Amniotic epithelial cell (primary cell): ENCODE data around the gene PAPSS2.

Experiments used
- DNase-seq: peaks from one replicate; pipeline ENCODE4 v3.0.0-alpha.2; 2010; ENCODE audit warnings: low read depth

PAPSS2 gene

GRCh38 chr10:87750001-87750671 lies 90.5 kb downstream of the PAPSS2 start:
- peak; percentile 96 for DNase-seq

DNA sequence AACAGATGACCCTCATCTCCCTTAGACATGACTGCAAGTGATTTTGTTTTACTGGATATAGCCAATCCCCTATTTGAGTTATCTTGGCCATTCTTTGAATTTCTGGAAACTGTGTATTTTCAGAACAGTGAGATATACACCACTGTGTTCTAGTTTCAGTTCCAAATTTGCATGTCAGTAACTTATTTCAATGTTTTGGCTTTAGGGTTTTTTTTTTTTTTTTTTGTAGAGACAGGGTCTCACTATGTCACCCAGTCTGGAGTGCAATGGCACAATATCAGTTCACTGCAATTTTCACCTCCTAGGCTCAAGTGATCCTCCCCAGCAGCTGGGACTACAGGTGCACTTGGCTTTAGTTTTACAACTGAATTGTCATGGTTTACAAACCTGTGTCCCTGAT lies 91.1 kb downstream of the PAPSS2 start:
- no peak for DNase-seq

- no peak for DNase-seq
Observed at GRCh38 chr10:87751274-87751673, 91.6 kb downstream of the PAPSS2 start.

DNA sequence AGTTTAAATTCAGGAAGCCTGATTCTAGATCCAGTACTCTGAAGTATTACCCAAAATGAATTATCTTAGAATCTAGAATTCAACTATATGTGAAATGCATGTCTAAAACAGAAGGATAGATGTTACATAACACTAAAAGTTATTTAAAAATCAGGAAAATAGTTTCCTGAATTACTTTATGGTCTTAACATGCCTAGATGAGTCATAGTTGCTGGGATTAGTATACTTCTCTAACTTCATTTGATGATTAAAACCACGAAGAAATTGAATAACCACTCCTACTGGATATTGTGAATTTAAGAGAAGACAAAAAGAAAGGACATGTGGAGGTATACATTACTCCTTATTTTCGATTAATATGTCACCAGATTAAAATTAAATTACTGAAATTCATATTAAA lies 92.9 kb downstream of the PAPSS2 start:
- DNase-seq = peak; percentile 75

DNA sequence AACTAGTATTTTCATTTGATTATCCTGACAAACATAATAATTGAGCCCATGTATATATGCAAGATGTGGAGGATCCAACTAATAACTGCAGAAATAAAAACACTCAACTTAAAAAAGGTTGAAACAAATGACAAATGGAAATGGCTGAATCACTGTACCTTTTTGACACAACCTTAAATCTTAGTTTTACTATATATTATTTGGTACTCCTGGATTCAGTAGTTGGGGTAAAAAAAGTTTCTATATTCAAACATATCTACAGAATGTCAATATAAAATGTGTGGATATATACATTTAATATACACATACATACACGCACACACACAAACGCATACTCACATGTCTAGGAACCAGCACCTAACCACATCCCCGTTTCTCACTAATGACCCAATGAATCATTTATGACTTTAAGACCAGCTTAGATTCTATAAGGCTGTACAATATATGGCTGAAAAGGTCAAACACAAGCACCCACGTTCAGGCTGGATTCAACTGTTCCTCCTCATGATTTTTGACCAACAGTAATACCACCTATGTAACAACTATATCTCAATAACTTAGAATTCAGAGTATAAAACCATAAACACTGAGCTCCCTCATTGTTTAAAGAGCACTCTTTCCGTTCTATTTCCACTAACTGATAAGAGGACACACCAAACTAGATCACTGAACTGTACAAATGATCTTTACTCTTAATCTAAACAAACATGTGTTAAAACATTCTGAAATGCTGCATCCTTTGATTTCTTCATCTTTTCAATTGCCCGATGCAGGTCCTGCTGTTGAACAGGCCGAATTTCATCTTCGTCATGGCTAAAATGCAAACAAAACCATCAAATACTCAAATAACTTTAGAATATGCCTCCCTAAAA lies 94.6 kb downstream of the PAPSS2 start:
- no peak for DNase-seq

DNA sequence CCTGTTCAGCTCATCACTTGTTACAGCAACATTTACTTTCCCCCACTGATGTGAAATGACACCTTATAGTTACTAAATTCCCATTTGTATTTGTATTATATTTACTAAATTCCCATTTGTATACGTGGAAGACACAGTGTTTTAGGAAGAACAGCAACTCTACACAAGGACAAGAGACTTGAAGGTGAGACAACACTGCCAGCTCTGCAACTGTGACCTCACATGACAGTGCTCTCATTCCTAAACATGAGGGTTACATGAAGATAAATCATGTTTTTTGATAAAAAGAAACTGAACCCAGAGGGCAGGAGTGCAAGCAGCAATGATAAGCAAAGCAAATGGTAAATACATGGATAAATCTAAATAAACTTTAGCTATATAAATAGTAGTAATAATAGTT lies 98.0 kb downstream of the PAPSS2 start:
- DNase-seq = no peak

DNA sequence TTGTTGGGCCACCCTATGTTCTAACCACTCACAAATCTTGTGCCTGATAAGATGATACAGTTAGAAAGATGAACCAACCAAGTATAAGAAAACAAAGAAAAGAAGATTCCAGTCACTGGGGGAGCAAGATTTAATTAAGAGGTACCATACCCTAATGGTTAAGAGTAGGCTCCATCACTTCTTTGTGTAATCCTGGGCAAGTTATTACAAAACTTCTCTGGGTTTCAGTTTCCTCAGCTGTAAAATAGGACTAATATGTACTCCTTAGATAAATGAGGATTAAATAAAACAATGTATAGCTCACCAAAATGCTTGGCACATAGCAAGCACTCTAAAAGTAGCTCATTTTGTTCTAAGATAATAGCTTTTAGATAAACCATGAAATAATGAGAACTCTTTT lies 99.9 kb downstream of the PAPSS2 start:
- DNase-seq = peak; percentile 40

DNA sequence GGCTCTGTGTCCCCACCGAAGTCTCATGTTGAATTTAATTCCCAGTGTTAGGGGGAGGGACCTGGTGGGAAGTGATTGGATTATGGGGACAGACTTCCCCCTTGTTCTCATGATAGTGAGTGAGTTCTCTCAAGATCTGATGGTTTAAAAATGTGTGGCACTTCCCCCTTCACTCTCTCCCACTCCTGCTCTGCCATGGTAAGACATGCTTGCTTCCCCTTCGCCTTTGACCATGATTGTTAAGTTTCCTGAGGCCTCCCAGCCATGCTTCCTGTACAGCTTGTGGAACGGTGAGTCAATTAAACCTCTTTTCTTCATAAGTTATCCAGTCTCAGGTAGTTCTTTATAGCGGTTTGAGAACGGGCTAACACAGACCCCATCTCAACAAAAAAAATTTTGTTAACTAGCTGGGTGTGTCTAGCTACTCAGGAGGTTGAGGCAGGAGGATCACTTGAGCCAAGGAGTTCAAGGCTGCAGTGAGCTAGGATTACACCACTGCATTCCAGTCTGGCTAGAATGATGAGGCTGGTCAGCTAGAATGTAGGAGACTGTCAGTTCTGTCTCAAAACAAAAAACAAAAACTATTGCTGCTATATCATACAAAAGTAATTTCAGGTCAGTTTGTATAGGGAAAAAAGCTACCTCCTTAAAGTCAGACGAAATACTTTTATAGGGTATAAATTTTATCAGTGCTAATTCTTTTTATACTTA lies 100.7 kb downstream of the PAPSS2 start:
- DNase-seq = peak; percentile 81

GRCh38 chr10:87761153-87761552 lies 101.5 kb downstream of the PAPSS2 start:
- DNase-seq = peak; percentile 97

DNA sequence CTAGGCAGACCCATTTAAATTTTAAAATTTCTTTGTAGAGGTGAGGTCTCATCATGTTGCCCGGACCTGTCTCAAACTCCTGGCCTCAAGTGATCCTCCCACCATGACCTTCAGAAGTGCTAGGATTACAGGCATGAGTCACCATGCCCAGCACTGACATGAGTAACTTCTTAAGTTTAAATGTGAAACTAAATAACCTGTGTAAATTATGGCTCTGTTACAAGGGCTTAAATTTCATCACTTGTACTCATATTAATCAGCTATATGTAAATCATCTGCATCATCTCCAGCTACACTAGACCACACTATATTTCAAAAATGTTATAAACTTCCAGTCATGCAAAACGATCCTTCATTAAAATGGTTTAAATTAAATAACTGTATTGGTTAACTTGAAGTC lies 102.2 kb downstream of the PAPSS2 start:
- peak; percentile 98 for DNase-seq

DNA sequence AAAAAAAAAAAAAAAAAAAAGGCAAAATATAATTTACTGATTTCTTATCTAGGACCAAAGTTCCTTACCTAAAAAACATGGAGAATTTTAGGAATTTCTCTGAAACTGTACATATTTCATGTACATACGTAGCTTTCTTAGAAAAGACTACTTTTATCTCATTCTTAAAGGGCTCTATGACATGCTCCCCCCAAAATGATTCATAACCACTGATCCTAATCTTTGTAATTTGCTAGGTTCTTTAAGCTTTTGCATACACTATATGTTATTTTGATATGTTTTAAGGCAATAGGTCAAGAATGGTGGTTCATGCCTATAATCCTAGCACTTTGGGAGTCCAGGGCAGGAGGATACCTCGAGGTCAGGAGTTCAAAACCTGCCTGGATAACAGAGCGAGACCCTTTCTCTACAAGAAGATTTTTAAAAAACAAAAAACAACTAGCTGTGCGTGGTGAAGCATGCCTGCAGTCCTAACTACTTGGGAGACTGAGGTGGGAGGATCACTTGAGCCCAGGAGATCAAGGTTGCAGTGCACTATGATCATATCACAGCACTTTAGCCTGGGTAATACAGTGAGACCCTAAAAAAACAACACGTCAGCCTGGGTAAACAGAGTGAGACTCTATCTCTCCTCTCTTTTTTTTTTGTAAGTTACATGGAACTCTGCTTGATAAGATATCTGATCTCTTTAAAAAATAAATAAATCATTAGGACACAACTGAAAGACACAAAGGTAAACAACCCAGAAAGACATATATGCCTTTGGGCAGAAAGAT lies 103.6 kb downstream of the PAPSS2 start:
- DNase-seq = peak; percentile 84

GRCh38 chr10:87764072-87764934 lies 104.6 kb downstream of the PAPSS2 start:
- DNase-seq = no peak

- no peak for DNase-seq
Observed at GRCh38 chr10:87765666-87766376, 106.1 kb downstream of the PAPSS2 start.

DNA sequence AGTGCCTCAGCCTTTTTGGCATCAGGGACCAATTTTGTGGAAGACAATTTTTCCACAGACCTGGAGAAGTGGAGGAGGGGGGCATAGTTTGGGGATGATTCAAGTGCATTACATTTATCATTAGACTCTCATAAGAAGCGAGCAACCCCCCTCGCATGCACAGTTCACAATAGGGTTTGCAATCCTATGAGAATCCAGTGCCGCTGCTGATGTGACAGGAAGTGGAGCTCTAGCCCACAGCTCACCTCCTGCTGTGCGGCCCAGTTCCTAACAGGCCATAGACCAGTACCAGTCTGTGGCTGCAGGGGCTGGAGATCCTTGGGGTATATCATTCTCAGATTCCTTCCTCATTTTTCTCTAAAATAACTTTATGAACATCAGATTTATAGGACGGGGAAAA lies 107.6 kb downstream of the PAPSS2 start:
- peak; percentile 61 for DNase-seq

DNA sequence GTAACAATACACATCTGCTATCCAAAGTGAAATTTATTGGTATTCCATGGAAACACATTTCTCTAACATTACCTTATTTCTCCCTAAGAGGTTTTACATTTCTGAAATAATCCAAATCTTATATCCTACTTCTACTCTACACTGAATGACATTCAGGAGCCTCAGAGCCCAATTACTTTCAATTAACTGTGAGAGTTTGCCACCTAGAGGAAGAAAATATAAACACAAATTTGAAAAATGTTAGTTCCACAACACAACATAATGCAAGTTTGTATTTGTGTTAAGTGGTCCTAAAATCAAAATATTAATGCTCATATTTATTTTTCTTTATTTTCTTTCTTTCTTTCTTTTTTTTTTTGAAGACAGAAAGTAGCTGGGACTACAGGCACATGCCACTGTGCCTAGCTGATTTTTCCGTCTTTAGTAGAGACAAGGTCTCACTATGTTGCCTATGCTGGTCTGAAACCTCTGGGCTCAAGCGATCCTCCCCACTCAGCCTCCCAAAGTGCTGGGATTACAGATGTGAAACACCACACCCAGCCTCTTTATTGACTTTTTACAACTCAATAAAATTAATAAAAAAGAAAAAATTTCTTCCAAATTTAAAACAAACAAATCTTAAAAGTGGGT lies 112.3 kb downstream of the PAPSS2 start:
- DNase-seq = peak; percentile 46

GRCh38 chr10:87775766-87776165 lies 116.1 kb downstream of the PAPSS2 start:
- DNase-seq = peak; percentile 47

GRCh38 chr10:87776328-87776727 lies 116.7 kb downstream of the PAPSS2 start:
- no peak for DNase-seq

- DNase-seq = no peak
Observed at GRCh38 chr10:87781545-87781944, 121.9 kb downstream of the PAPSS2 start.

DNA sequence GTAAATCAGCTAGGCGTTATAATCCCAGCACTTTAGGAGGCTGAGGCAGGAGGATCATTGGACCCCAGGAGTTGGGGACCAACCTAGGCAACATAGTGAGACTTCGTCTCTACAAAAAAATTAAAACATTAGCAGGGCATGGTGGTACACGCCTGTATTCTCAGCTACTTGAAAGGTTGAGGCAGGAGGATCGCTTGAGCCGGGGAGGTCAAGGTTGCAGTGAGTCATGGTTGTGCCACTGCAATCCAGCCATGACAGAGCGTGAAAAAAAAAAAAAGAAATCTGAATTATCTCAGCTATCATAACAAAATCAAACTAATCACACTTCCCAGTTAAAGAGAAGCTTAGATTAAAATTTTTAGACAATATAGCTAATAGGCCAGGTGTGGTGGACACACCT lies 123.0 kb downstream of the PAPSS2 start:
- DNase-seq = no peak

DNA sequence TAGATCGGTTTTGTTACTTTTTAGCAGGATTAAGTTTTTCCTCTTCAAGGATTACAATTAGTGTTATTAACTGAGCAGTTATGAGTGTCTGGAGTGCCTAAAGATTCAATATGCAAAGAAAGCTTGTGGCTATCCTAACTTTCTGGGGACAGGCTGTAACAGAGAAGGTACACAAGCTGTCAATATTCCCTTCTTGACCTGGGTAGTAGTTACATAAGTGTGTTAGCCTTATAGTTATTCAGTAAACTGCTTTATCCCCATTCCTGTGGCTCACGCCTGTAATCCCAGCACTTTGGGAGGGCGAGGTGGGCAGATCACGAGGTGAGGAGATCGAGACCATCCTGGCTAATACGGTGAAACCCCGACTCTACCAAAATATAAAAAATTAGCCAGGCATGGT lies 126.7 kb downstream of the PAPSS2 start:
- no peak for DNase-seq
